DMS53 treated with DMSO at 0.1 percent for 48 hours (cell line): ENCODE measurements around the gene TYRP1.

Source experiments
- DNase-seq: peaks from one replicate; lab custom pipeline; 2025; ENCODE audit not compliant: unreplicated experiment; lab: John Stamatoyannopoulos, UW

TYRP1 gene

GRCh38 chr9:12696931-12697622 lies 3.9 kb downstream of the TYRP1 start:
- DNase-seq, result no peak

GRCh38 chr9:12697719-12698118 lies 4.5 kb downstream of the TYRP1 start:
- DNase-seq, result no peak

- no peak for DNase-seq
These were observed 5.1 kb downstream of the TYRP1 start for GRCh38 chr9:12698266-12698665.

- DNase-seq, result no peak
These were observed 5.8 kb downstream of the TYRP1 start for GRCh38 chr9:12698986-12699385.

- DNase-seq, result no peak
These were observed 6.3 kb downstream of the TYRP1 start for GRCh38 chr9:12699529-12699928.

GRCh38 chr9:12701126-12701525 lies 7.9 kb downstream of the TYRP1 start:
- DNase-seq, result no peak

GRCh38 chr9:12702160-12702758 lies 9.1 kb downstream of the TYRP1 start:
- no peak for DNase-seq

- DNase-seq, result no peak
These were observed 10.8 kb downstream of the TYRP1 start for GRCh38 chr9:12703996-12704395.

GRCh38 chr9:12705738-12706391 lies 12.7 kb downstream of the TYRP1 start:
- no peak for DNase-seq

- no peak for DNase-seq
These were observed 15.5 kb downstream of the TYRP1 start for GRCh38 chr9:12708562-12709298.

GRCh38 chr9:12712532-12712931 lies 19.3 kb downstream of the TYRP1 start:
- no peak for DNase-seq

- no peak for DNase-seq
These were observed 22.1 kb downstream of the TYRP1 start for GRCh38 chr9:12715268-12715667.

- no peak for DNase-seq
These were observed 23.8 kb downstream of the TYRP1 start for GRCh38 chr9:12716823-12717600.

- DNase-seq, result no peak
These were observed 24.7 kb downstream of the TYRP1 start for GRCh38 chr9:12717907-12718306.

- DNase-seq, result no peak
These were observed 25.4 kb downstream of the TYRP1 start for GRCh38 chr9:12718482-12719026.

GRCh38 chr9:12719431-12719830 lies 26.2 kb downstream of the TYRP1 start:
- DNase-seq, result peak; percentile 21

- DNase-seq, result no peak
These were observed 27.4 kb downstream of the TYRP1 start for GRCh38 chr9:12720551-12720950.

- no peak for DNase-seq
These were observed 28.9 kb downstream of the TYRP1 start for GRCh38 chr9:12722131-12722530.

- DNase-seq, result no peak
These were observed 30.3 kb downstream of the TYRP1 start for GRCh38 chr9:12723409-12724028.

- no peak for DNase-seq
These were observed 33.6 kb downstream of the TYRP1 start for GRCh38 chr9:12726795-12727194.
